Measurements from ENCODE around the gene SPSB4.

Gene SPSB4

DNA sequence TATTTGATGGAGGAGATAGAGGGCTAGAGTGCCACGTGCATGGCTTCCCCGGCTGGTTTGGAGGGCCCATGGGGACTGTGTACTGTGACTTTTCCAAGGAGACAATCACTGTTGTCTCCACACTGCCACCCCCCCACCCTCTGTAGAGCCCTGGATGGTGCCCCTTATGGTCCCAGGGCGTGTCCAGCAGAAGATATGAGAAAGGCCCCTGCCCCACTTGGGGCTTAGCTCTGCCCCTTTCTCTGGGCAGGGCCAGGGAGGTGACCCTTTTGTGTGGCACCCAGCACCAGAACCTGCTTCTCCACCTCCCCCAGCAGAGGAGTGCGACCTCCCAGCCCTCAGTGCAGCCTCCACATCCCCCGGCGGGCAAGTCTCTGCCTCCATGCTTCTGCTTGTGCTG, 32.1 kb downstream of the SPSB4 start:
- no peak for TF ChIP-seq POLR2AphosphoS5 (IDR thresholded peaks at IDR 0.05; ENCODE audit: borderline replicate concordance, low read depth, low read length)
- TF ChIP-seq EZH2 (IDR thresholded peaks at IDR 0.05): no peak
- no peak for TF ChIP-seq FOXP2 (optimal IDR thresholded peaks at IDR 0.05; ENCODE audit: control extremely low read depth, extremely low read length, insufficient read depth)
- DNase-seq (ENCODE audit: low read depth, low spot score): no peak
- Histone ChIP-seq H3K36me3 (ENCODE audit: insufficient read depth, low read length) (no peaks in the 10 kb centered on the region), H3K9ac (ENCODE audit: insufficient read length) (no peak overlapping the region), H3K4me3 (no peak overlapping the region), H3K27ac (no peak overlapping the region), H3K9me3 (ENCODE audit: low read depth, low read length) (no peaks in the 10 kb centered on the region)

DNA sequence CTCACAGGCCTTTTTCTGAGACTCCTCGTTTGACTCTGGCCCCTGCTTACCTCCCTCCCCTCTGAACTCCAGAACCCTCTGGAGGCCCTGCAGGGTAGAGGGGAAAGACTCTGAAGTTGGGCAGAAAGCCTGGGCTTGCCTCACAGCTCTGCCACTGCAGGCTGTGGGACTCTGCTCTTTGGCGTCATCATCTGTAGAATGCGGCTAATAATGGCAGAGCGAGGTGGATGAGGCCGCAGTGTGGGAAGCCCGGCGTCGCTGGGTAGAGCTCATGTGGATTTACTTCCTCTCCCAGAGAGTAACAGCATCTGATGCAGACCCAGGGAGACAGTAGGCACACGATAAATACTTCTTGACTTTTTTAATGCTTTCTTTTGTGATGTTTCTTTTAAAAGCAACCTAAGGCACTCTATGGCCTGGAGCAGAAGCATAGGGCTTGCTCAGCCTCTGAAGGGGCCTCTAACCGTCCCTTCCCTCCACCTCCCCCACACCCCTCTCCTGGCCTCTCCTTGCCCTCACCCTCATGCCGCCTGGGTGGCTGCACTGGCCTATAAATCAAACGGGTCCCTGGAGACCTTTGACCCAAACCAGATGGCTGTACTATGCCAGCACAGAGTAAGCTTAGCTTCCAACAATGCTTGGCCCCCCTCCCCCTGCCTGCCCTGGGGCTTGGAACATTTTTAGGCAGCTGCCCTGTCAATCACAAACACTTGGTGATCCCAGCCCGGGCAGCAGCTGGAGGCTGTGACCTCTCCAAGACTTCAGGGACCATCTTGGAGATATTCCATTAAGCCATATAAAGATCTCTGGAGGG, 32.9 kb downstream of the SPSB4 start:
- Histone ChIP-seq H3K9me3 (ENCODE audit: low read depth, low read length) (no peaks in the 10 kb centered on the region), H3K9ac (ENCODE audit: insufficient read length) (no peak overlapping the region), H3K36me3 (ENCODE audit: insufficient read depth, low read length) (no peaks in the 10 kb centered on the region), H3K27ac (0 out of 2 replicates have a peak overlapping the region, but pooled peaks have one; percentile 40), H3K4me3 (no peak overlapping the region)
- DNase-seq (ENCODE audit: low read depth, low spot score): no peak
- TF ChIP-seq POLR2AphosphoS5 (IDR thresholded peaks at IDR 0.05; ENCODE audit: borderline replicate concordance, low read depth, low read length) (no peak), FOXP2 (optimal IDR thresholded peaks at IDR 0.05; ENCODE audit: control extremely low read depth, extremely low read length, insufficient read depth) (no peak), EZH2 (IDR thresholded peaks at IDR 0.05) (no peak)

DNA sequence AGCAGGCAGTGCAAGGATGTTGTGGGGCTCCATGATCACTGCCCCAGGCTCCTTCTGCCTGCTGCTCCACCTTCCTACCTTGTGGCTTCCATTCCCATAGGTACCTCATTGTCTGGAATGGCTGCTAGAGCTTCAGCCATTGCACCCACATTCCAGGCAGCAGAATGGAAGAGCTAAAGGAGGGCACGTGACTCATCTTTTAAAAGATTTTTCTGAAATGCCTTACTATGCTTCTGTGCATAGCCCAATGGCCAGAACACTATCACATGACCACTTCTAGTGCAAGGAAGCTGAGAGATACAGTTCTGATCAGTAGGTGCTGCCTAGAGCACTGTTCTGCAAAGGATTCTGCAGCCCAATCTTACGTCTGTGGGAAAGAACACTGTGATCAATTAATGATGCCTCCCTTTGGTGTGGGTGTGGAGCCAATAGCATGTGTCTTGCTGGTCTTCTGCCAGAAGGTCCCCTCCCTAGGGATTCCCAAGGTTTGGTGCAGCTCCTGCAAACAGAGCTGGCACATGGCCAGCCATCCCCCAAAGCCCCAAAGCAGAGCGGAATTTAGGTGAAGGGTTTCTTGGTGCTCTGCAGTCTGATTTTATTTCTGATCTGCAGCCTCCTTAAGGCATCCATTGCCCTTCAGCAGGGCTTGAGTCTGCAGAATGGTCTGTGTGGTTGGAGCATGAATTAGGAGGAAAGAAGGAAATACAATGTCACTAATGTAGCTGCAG, 34.4 kb downstream of the SPSB4 start:
- no peaks in the 10 kb centered on the region for H3K9me3 ChIP-seq (ENCODE audit: low read depth, low read length)
- H3K27ac ChIP-seq: no peak overlapping the region
- TF ChIP-seq FOXP2 (optimal IDR thresholded peaks at IDR 0.05; ENCODE audit: control extremely low read depth, extremely low read length, insufficient read depth) (no peak), POLR2AphosphoS5 (IDR thresholded peaks at IDR 0.05; ENCODE audit: borderline replicate concordance, low read depth, low read length) (no peak), EZH2 (IDR thresholded peaks at IDR 0.05) (no peak)
- H3K4me3 ChIP-seq: no peak overlapping the region
- H3K36me3 ChIP-seq (ENCODE audit: insufficient read depth, low read length): no peaks in the 10 kb centered on the region
- H3K9ac ChIP-seq (ENCODE audit: insufficient read length): no peak overlapping the region
- DNase-seq (ENCODE audit: low read depth, low spot score): no peak

DNA sequence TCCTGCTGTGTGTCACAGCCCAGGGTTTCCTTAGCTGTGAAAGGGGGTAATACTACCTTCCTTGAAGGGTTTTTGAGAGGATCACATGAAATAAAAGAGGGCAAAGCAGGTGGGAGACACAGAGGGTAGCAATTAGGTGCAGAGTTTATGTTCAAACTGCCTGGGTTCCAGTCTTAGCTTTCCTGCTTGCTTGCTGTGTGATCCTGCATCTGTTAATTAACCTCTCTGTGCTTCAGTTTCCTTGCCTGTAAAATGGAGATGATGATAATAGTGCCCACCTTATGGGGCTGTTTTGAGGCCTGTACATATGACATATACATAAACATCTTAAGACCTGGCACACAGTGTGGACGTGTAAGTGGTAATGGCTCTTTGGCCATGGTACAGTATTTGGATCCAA, 35.0 kb downstream of the SPSB4 start:
- no peaks in the 10 kb centered on the region for H3K9me3 ChIP-seq (ENCODE audit: low read depth, low read length)
- H3K9ac ChIP-seq (ENCODE audit: insufficient read length): no peak overlapping the region
- no peaks in the 10 kb centered on the region for H3K36me3 ChIP-seq (ENCODE audit: insufficient read depth, low read length)
- no peak overlapping the region for H3K27ac ChIP-seq
- no peak overlapping the region for H3K4me3 ChIP-seq
- no peak for DNase-seq (ENCODE audit: low read depth, low spot score)
- no peak for TF ChIP-seq FOXP2 (optimal IDR thresholded peaks at IDR 0.05; ENCODE audit: control extremely low read depth, extremely low read length, insufficient read depth)
- no peak for TF ChIP-seq EZH2 (IDR thresholded peaks at IDR 0.05)
- no peak for TF ChIP-seq POLR2AphosphoS5 (IDR thresholded peaks at IDR 0.05; ENCODE audit: borderline replicate concordance, low read depth, low read length)

DNA sequence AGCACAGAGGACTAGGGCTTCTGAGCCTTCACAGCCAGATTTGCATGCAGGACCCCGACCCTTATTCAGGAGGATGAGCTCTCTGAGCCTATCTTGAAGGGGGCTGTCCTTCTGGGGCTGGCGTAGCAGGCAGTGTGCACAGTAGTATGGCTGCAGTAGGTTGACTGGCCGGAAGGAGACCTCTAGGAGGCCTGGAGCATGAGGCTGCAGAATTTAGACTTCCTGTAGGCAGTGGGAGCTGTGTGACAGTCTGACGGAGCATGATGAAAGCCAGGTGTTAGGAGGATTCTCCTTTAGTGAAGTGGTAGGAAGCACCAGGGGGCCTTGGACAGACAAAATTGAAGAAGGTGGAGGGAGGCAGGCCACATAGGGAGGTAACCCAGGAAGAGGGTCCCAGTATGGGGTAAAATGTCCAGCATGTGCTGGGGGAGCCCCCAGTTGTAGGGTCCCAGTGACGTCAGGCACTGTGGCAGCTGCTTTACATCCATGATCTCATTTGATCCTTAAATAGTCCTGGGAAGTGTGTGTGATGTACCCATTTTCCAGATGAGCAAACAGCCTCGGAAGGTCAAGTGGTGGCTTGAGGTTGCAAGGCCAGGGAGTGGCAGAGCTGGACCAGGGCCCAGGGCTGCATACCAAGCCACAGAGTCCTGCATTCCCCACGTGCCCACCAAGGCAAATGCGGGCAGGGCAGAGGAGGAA, 36.1 kb downstream of the SPSB4 start:
- no peak overlapping the region for H3K4me3 ChIP-seq
- H3K36me3 ChIP-seq (ENCODE audit: insufficient read depth, low read length): no peaks in the 10 kb centered on the region
- H3K9ac ChIP-seq (ENCODE audit: insufficient read length): no peak overlapping the region
- TF ChIP-seq POLR2AphosphoS5 (IDR thresholded peaks at IDR 0.05; ENCODE audit: borderline replicate concordance, low read depth, low read length) (no peak), EZH2 (IDR thresholded peaks at IDR 0.05) (no peak), FOXP2 (optimal IDR thresholded peaks at IDR 0.05; ENCODE audit: control extremely low read depth, extremely low read length, insufficient read depth) (no peak)
- no peaks in the 10 kb centered on the region for H3K9me3 ChIP-seq (ENCODE audit: low read depth, low read length)
- DNase-seq (ENCODE audit: low read depth, low spot score): no peak
- H3K27ac ChIP-seq: no peak overlapping the region

DNA sequence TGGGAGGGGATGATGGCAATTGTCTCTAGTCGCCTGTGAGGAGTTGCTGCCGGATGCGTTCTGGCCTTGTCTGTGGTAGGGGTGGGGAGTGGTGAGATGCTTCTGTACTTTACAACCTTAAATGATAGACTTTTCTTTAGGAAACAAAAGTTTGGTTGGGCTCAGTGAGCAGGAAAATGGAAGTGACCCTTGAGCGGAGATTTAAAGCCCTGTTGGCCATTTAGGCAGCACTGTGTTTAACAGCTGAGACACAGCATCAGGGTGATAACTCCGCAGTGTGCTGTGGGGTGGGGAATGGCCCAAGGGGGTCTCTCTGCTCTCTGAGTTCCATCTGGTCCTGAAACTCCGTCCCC, 36.6 kb downstream of the SPSB4 start:
- Histone ChIP-seq H3K36me3 (ENCODE audit: insufficient read depth, low read length) (no peaks in the 10 kb centered on the region), H3K9ac (ENCODE audit: insufficient read length) (no peak overlapping the region), H3K4me3 (no peak overlapping the region), H3K9me3 (ENCODE audit: low read depth, low read length) (no peaks in the 10 kb centered on the region), H3K27ac (no peak overlapping the region)
- no peak for DNase-seq (ENCODE audit: low read depth, low spot score)
- no peak for TF ChIP-seq POLR2AphosphoS5 (IDR thresholded peaks at IDR 0.05; ENCODE audit: borderline replicate concordance, low read depth, low read length)
- no peak for TF ChIP-seq EZH2 (IDR thresholded peaks at IDR 0.05)
- TF ChIP-seq FOXP2 (optimal IDR thresholded peaks at IDR 0.05; ENCODE audit: control extremely low read depth, extremely low read length, insufficient read depth): no peak

DNA sequence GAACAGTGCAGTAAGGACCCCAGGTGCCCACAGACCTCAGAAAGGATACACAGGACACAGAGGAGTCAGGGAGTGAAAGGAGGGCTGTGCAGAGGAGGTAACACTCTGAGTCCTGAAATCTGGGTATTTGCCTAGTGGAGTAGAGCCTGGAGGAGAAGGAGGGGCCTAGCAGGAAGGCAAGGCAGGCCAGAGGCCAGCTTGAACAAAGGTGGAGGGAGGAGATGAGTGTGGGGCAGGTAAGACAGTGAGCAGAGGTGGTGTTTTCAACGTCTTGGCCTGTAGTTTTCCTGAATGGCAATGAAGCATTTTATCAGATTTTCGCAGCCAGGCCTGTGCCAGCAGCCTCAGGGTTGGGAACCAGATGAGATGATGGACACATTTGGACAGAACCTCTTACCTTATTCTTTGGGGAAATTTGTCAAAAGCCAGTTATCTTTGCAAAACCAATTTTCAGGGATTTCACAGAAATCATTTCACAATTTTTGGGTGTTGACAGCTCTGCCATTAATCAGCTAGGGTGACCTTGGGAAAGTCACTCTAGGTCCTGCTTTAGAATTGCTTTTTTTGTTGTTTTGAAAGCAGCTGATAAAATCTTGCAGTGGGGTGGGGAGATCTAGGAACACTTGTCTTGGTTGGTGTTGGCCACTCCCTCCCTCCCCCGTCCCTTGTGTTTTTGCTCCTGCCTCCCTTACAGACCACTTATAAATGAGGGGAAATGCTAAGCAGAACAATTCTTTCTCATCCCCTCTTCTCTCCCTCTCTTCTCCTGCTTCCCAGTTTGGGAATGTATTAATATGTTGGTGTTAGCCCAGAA, 38.4 kb downstream of the SPSB4 start:
- Histone ChIP-seq H3K9ac (ENCODE audit: insufficient read length) (no peak overlapping the region), H3K36me3 (ENCODE audit: insufficient read depth, low read length) (no peaks in the 10 kb centered on the region), H3K4me3 (no peak overlapping the region), H3K27ac (no peak overlapping the region), H3K9me3 (ENCODE audit: low read depth, low read length) (no peaks in the 10 kb centered on the region)
- TF ChIP-seq FOXP2 (optimal IDR thresholded peaks at IDR 0.05; ENCODE audit: control extremely low read depth, extremely low read length, insufficient read depth): no peak
- TF ChIP-seq EZH2 (IDR thresholded peaks at IDR 0.05): no peak
- no peak for TF ChIP-seq POLR2AphosphoS5 (IDR thresholded peaks at IDR 0.05; ENCODE audit: borderline replicate concordance, low read depth, low read length)
- DNase-seq (ENCODE audit: low read depth, low spot score): no peak
